Measurements from ENCODE around the gene CBLN3.

GRCh38 chr14:24379907-24380730, 49.3 kb downstream of the CBLN3 start:
- TF ChIP-seq POLR2AphosphoS5 (IDR thresholded peaks at IDR 0.05; ENCODE audit: borderline replicate concordance, low read depth, low read length) (no peak), EZH2 (IDR thresholded peaks at IDR 0.05) (no peak)

Measured in SK-N-MC (cell line).